NCI-H748 treated with DMSO at 0.1 percent for 48 hours (cell line): ENCODE results near the gene SLC43A3.

Source experiments
- DNase-seq: peaks from one replicate; lab custom pipeline; 2025; lab: John Stamatoyannopoulos, UW

The SLC43A3 gene

GRCh38 chr11:57426929-57427726 is at the start of gene SLC43A3:
TSS of gene SLC43A3 (minus strand) at chr11:57427121. CDS start at chr11:57426172, 949 bp downstream.
- no peak for DNase-seq

GRCh38 chr11:57476047-57476756 is 49.3 kb upstream of the SLC43A3 start:
- no peak for DNase-seq

- no peak for DNase-seq
These were observed 48.7 kb upstream of the SLC43A3 start for GRCh38 chr11:57475671-57476046.

DNA sequence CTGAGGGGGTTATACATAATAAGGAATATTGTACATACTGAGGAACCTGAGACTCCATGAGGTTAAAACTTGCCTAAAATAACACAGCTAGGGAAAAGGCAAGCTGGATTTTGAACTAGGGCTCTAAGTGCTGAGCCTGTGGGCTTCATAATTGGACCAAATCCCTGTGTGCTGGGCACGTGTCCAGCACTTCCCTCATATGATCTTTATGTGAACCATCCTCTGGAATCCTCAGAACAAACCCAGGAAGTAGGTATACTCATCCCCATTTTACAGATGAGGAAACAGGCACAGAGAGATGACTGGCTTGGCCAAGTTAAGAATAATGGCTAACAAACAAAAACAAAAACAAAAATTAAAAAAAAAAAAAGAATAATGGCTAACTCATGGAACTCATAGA is 48.3 kb upstream of the SLC43A3 start:
- no peak for DNase-seq

- DNase-seq: no peak
These were observed 47.8 kb upstream of the SLC43A3 start for GRCh38 chr11:57474803-57475115.

DNA sequence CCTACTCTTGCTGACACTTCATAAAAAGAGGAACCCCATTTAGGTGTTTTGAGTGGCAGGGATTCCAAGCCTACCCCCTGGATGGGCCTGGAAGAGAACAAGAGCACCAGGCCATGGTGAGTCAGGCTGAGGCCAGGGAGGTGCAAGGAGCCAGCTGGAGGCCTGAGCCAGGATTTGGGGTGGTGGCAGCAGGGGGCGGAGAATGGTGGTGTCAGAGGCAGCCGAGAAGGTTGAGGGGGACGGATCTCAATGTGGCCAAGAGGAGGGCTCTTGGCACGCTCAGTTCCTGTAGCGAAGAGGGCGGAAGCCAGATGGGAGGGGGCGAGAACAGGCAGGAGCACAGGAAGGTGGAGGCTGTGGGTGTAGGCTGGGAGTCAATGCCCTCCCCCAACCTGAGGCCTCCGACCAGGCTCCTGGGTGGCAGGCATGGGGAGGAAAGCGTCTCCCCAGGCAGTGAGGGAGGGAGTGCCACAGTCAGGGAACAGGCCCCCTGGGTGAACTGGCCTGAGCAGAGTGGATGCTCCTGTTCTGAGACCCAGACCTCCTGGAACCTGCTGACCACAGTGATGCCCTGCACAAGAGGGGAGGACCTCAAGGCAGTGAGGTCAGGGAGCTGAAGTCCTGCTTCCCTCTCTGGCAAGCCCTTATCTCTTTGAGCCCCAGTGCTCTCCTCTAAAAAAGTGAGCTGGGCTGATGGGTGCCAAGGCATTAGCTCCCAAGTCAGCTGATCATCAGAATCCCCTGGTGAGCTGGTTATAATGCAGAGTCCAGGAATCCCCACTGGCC is 47.3 kb upstream of the SLC43A3 start:
- no peak for DNase-seq

- DNase-seq: no peak
These were observed 46.4 kb upstream of the SLC43A3 start for GRCh38 chr11:57473285-57473841.

- DNase-seq: no peak
These were observed 44.6 kb upstream of the SLC43A3 start for GRCh38 chr11:57471496-57471895.

DNA sequence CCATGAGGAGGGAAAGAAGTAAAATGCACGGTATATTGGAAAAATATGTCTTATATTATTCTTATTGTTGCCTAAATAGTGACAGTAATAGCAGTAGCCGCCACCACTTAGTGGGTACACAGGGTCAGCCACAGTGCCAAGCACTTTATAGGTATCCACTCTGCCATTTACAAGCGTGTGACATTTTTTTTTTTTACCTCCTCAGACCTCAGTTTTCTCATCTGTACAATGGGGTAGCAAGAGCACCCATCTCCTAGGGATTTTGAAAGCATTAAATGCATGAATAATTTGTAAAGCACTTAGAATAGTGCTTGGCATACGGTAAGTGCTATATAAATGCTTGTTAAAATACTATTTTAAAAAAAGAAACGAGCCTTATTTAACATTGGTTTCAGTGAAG is 42.3 kb upstream of the SLC43A3 start:
- no peak for DNase-seq

DNA sequence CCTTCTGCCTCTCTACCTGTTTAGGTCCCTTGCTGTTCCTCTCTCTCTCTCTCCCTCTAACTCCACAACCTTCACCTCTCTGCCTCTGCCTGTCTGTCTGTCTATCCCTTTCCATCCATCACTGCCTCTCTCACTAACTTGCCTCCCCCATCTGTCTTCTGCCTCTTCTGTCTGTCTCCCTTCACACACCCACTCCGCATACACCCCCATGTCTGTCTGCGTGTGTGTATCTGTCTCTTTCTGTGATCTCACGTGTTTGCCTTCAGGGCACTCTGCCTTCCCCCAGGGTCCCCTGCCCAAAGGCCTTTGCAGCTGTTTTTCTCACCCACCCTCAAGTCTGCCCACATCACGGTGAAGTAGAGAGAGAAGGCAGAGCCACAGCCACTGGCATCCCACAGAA is 41.4 kb upstream of the SLC43A3 start:
- DNase-seq: no peak

GRCh38 chr11:57467508-57468157 is 40.7 kb upstream of the SLC43A3 start:
- no peak for DNase-seq

- DNase-seq: no peak
These were observed 39.8 kb upstream of the SLC43A3 start for GRCh38 chr11:57466680-57467079.

GRCh38 chr11:57464539-57465181 is 37.7 kb upstream of the SLC43A3 start:
- DNase-seq: no peak

DNA sequence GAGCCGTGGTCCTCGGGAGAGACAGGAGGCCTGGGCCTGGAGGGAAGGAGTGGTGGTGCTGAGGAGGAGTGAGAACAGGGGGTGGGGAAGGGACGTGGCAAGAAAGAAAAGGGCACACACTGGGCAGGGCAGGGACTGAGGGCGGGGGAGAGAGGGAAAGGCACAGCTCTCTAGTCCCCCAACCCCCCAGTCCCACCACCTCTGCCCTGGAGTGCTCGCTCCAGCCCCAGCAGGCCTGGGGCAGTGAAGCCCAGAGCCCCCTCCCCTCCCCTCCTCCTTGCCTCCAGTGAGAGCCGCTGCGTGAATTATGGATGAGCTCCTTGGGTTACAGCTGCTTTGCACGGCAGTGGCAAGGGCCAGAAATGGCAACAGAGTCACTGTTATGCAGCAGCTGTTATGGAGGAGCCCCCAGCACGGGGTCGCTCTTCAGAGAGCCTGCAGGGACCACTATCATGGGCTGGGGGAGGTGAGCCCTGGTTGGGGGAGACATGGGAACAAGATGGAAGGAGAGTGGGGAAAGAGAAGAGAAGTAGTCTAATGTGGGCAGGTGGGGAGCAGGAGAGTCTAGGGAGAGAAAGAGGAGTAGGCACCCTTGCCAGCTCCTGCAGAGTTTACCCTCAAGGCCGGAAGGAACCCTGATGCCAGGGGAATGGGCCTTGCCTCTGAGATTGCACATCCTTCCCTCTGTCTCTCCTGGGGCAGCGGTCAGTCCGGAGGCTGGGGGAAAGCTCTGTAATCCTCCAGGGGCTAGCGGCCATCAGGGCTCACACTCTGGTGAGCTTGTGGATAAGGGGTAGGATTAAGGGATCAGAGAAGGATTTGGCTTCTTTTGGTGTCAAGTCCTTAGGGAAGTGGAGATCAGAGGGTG is 37.0 kb upstream of the SLC43A3 start:
- DNase-seq: no peak

DNA sequence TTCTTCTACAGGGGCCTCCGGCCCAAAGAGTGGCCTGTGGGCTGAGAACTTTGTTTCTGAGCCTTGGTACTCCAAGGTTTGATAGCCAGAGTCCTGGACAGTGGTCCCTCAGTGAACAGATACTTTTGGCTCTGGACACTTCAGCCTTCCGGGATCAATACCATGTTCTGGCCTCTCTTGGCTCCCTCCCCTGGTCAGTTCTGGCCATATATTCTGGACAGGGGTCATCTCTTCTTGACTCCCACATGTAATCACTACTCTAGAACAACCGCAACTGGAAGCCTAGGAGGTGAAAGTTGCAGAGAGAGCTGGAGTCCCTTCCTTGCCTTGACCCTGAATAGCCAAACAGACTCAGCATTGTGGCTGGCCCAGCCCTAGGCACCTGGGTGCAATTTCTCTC is 35.7 kb upstream of the SLC43A3 start:
- no peak for DNase-seq

GRCh38 chr11:57461841-57462489 is 35.0 kb upstream of the SLC43A3 start:
- no peak for DNase-seq

GRCh38 chr11:57460758-57461749 is 34.1 kb upstream of the SLC43A3 start:
- DNase-seq: peak; percentile 4

DNA sequence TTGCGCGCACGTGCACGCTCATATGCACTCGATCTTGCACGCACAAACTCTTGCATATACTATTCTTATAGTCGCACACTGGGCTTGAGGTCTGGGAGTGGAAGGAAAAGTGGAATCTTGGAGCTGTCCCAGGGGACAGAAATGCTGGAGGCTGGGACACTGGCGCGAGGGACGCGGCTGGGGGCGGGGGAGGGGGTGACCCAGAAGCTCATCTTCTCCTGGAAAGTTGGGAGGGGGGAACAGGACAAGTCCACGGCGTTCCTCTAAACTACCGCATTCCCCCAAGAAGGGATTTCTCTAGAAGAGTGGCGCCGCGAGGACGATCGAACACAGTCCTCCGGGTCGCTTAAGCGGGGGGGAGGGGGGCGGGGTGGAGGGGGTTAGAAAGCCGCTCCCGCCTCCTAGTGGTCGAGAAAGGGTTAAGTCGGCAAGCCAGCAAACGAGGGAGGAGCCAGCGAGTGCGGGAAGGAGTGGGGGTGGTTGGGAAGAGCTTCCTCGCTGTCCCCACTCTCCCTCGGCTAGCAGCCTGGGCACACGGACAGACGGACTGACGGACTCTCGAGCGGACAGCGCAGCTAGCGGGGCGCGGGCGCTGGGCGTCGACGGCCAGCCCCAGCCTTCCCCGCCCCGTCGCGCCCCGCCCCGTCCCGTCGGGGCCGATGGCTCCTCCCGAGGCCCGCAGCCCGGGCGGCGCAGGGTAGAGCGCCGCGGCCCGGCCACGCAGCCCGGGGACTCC is 33.3 kb upstream of the SLC43A3 start, which contains the start of gene RTN4RL2:
Gene RTN4RL2 (plus strand): TSS at position 507 of the 736 bp plus-strand sequence. CDS start 338 bp downstream, outside the sequence.
- DNase-seq: peak; percentile 23
